ENCODE data around the gene PRRT3. TPM values are rescaled to one million over a fixed set of nuclear protein-coding genes. Genes with fewer than 3 reads are reported as not detected.

Gene PRRT3
- total RNA-seq, 1 donor from 2014 or later, result 1.4 TPM

DNA sequence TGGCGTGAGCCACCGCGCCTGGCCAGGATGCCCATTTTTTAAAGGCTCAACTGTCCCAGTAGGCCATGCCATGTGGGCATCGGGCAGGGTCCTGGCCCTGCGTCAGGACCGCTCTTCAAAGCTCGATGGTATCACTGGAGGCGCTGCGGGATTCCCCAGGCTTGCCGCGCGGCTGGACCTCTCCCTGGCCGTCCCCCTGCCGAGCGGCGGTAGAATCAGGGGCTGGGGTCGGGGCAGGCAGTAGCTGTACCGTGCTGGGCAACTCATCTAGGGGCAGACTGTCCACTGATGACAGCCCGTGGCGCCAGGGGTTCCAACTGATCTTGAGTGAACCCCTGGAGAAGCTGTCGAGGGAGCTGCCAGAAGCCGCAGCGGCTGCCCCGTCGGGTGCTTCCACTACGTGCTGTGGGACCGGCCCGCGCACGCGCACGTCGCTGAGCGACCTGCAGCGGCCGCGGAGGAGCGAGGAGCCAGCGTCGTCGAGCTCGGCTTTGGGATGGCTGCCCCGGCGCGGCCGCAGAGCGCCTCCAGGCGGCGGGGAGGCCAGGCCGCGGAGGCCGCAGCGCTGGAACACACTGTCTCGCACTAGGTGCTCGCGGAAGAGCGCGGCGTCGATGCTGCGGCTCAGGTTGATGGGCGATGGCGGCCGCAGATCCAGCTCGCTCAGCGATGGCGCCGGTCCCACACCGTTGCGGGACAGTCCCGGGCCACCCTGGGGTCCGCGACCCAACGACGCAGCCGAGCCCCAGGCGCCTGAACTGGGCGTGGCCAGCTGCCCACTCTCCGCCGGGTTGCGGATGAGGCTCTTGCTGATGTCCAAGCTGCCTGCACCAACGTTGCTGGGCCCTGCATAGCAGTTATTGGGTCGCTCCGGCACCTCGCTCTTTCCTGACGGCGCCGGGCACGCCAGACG lies 5.8 kb downstream of the PRRT3 start:
- Histone ChIP-seq H3K27ac (peak overlapping the region; percentile 78), H3K4me1 (peaks cover 5% of the 10 kb centered on the region), H3K36me3 (peaks cover 6% of the 10 kb centered on the region), H3K4me3 (peak overlapping the region; percentile 63), H3K9me3 (no peaks in the 10 kb centered on the region), H3K27me3 (no peaks in the 10 kb centered on the region)
- intact Hi-C loops (cut with DNase I), result no loop called here
- ATAC-seq (peak; percentile 93), DNase-seq (peak; percentile 96)
- TF ChIP-seq, protein P1, sequence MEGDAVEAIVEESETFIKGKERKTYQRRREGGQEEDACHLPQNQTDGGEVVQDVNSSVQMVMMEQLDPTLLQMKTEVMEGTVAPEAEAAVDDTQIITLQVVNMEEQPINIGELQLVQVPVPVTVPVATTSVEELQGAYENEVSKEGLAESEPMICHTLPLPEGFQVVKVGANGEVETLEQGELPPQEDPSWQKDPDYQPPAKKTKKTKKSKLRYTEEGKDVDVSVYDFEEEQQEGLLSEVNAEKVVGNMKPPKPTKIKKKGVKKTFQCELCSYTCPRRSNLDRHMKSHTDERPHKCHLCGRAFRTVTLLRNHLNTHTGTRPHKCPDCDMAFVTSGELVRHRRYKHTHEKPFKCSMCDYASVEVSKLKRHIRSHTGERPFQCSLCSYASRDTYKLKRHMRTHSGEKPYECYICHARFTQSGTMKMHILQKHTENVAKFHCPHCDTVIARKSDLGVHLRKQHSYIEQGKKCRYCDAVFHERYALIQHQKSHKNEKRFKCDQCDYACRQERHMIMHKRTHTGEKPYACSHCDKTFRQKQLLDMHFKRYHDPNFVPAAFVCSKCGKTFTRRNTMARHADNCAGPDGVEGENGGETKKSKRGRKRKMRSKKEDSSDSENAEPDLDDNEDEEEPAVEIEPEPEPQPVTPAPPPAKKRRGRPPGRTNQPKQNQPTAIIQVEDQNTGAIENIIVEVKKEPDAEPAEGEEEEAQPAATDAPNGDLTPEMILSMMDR (IDR thresholded peaks at IDR 0.05), result peak; percentile 75

DNA sequence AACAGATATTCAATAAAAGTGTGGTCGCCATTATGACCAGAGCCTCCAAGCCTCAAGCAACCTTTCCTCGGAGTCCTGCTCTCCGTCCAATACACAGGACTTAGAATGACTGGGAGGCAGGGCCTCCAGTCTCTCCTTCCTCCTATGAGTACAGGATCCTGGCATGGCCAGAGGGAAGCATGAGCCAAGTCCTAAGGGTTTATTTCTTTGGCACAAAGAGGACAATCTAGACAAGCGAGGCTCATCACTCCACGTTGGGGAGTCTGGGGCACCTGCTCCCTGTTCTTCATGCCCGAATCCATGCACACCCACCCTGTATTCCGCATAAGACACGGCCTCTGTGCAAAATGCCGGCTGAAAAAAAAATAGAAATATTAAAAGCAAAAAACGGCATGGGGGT lies 6.8 kb downstream of the PRRT3 start:
- DNase-seq (no peak), ATAC-seq (no peak)
- Histone ChIP-seq H3K4me3 (no peak overlapping the region), H3K9me3 (no peaks in the 10 kb centered on the region), H3K27ac (no peak overlapping the region), H3K4me1 (peaks cover 5% of the 10 kb centered on the region), H3K36me3 (peaks cover 13% of the 10 kb centered on the region), H3K27me3 (no peaks in the 10 kb centered on the region)
- TF ChIP-seq, protein P1 (IDR thresholded peaks at IDR 0.05), result no peak
- intact Hi-C loops (cut with DNase I), result no loop called here

DNA sequence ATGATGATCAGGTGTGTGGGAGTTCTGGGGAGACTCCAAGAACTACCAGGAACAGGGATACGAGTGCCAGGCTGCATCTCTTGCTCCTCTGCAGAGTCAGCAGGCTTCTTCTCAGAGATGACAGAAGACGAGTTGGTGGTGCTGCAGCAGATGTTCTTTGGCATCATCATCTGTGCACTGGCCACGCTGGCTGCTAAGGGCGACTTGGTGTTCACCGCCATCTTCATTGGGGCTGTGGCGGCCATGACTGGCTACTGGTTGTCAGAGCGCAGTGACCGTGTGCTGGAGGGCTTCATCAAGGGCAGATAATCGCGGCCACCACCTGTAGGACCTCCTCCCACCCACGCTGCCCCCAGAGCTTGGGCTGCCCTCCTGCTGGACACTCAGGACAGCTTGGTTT lies 7.9 kb downstream of the PRRT3 start:
- DNase-seq (peak; percentile 51), ATAC-seq (no peak)
- TF ChIP-seq, protein P1 (IDR thresholded peaks at IDR 0.05), result no peak
- H3K36me3 ChIP-seq, result peaks cover 13% of the 10 kb centered on the region
- no peaks in the 10 kb centered on the region for H3K27me3 ChIP-seq
- no peaks in the 10 kb centered on the region for H3K9me3 ChIP-seq
- H3K4me3 ChIP-seq, result no peak overlapping the region
- no peak overlapping the region for H3K27ac ChIP-seq
- peaks cover 5% of the 10 kb centered on the region for H3K4me1 ChIP-seq
- intact Hi-C loops (cut with DNase I), result no loop called here

DNA sequence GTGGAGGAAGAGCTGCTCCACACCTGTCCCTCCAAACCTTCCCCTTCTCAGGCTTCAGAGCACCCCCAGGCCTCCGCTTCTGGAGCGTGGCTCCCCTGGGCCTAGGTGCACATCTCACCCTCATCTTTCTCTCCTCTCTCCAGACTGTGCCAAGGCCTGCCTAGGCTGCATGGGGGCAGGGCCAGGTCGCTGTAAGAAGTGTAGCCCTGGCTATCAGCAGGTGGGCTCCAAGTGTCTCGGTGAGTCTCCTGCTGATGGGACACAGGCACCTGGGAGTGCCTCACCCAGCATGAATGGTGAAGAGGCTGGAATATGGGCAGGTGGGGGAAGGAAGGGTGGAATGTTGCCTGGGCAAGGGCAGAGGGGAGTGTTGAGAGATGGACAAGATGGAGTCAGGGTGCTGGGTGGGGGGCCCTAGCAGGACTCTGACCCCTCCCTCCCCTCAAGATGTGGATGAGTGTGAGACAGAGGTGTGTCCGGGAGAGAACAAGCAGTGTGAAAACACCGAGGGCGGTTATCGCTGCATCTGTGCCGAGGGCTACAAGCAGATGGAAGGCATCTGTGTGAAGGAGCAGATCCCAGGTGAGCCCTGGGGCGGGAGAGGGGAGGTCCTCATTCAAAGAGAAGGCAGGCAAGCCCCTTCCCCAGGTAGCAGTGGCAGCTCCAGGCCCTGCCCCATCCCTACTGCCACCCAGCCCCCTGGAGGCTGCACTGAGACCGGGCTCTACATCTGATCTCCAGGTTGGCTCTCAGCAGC lies 9.1 kb downstream of the PRRT3 start:
- Histone ChIP-seq H3K27me3 (no peaks in the 10 kb centered on the region), H3K4me1 (peaks cover 5% of the 10 kb centered on the region), H3K9me3 (no peaks in the 10 kb centered on the region), H3K4me3 (no peak overlapping the region), H3K36me3 (peaks cover 18% of the 10 kb centered on the region), H3K27ac (no peak overlapping the region)
- intact Hi-C loops (cut with DNase I), result no loop called here
- DNase-seq, result peak; percentile 51
- no peak for ATAC-seq
- TF ChIP-seq, protein P1 (IDR thresholded peaks at IDR 0.05), result no peak

DNA sequence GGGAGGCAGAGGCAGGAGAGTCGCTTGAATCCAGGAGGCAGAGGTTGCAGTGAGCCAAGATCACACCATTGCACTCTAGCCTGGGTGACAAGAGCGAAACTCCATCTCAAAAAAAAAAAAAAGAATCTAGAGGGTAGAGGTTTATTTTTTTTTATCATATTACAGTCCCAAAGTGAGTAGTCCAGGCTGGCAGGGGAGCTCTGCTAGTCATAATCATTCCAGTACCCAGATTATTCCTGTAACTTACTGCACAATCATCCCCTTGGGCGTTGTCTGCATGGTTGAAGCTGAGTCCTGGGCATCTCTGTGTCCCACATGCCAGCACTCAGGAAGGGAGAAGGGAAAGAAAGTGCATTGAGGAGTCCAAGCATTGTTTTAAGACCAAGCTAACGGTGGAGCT lies 10.0 kb downstream of the PRRT3 start:
- DNase-seq (peak; percentile 7), ATAC-seq (no peak)
- no peaks in the 10 kb centered on the region for H3K9me3 ChIP-seq
- peaks cover 5% of the 10 kb centered on the region for H3K4me1 ChIP-seq
- H3K4me3 ChIP-seq, result no peak overlapping the region
- no peaks in the 10 kb centered on the region for H3K27me3 ChIP-seq
- TF ChIP-seq, protein P1 (IDR thresholded peaks at IDR 0.05), result no peak
- intact Hi-C loops (cut with DNase I), result no loop called here
- H3K36me3 ChIP-seq, result peaks cover 28% of the 10 kb centered on the region
- H3K27ac ChIP-seq, result no peak overlapping the region
